Hepatic stellate cell (primary cell): ENCODE measurements around the gene AFAP1L1.

Experiments used
- DNase-seq: peaks from one replicate; pipeline ENCODE4 v3.0.0; 2011; ENCODE audit warnings: low spot score

The AFAP1L1 gene

DNA sequence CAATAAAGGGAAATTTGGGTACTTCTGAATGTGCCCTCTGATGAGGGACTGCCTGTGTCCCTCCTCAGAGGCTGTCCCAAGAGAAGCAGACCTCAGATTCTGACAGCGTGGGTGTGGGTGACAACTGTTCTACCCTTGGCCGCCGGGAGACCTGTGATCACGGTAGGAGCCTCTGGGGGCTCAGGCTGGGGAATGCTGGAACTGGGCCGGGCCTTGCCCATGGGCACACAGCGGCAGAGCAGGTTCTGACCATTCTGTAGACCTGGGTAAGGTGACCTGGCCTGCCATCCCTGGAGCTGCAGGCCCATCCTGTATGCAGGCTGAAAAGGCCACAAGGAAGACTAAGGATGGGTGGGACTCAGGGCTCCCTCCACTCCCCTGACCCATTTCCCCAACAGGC is 44.1 kb downstream of the AFAP1L1 start:
- no peak for DNase-seq

DNA sequence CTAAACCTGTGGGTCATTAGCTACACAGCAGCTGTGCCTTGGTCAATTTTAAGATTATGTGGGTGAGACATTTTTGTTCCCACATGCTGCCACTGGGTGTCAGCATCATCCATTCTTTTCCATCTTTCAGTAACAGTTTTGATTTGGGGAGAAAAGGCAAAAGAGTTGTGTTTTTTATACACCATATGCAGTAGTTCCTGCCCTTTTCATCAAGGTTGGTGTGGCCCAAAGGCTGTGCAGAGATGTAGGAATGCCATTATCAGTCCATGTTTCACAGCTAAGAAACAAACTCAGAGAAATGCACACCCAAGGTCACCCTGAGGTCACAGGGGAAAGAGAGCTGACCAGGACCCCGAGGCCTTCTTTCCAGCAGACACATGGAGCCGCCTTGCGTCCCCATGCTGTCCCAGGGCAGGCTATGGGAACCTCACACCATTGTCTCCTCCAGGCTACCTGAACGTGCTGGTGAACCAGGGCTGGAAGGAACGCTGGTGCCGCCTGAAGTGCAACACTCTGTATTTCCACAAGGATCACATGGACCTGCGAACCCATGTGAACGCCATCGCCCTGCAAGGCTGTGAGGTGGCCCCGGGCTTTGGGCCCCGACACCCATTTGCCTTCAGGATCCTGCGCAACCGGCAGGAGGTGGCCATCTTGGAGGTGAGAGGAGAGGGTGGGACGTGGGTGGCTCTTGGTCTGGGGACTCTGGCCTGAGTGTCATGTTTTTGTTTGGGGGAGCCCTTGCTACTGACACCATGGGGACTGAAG is 45.8 kb downstream of the AFAP1L1 start:
- peak; percentile 74 for DNase-seq

DNA sequence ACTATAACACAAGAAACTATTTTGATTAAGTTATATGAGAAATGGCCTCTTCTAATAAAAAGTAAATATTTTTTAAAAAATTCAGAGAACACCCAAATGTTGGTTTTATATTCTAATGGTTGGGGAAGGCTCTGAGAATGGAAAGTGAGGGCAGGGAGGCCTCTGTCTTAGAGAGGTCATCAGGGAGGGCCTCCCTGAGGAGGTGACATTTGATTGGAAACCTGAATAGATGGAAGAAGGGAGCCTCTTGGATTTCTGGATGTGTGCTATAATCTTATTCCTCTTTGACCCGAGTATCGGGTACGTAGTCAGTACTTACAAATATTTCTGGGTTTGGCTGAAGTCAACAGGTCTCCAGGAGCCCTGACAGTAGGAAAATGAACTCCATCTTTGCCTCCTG is 47.5 kb downstream of the AFAP1L1 start:
- no peak for DNase-seq

DNA sequence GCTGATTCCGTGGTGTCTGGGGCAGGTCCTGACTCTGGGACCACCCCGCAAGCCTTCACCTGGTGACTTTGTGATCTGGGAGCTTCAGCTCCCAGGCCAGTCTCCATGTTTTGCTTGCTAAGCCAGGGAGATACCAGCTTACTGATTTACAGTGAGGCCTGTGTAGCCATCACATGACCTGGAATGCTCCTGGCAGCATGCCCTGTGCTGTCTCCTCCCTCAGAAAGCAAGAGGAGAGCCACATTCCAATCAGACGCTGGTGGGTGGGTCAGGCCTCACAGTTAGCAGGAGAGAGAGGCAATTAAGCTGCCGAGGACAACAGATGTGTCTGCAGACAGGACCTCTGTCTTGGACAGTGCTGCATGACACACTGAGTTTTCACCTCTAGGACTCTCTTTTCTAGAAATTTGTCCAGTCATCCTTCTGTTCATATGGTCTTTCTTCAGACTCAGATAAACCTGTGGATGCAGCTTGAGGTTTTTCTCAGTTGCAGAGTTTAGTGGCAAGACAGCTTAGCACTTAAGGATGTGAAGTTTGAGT is 49.2 kb downstream of the AFAP1L1 start:
- DNase-seq = peak; percentile 88

DNA sequence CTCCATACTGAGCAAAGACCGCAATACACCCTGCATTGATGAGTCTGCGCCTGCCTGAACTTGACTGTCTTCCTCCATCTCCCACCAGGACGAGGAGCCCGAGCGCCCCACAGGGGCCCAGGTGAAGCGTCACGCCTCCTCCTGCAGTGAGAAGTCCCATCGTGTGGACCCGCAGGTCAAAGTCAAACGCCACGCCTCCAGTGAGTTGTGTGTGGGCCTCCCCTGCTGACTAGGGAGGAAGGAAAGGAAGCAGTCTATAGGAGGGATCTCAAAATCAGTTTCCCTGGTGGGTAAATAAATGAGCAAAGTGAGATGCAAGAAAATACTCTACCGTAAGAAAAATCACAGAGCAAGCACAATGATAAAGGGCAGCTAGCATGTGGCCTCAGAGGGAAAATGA is 50.9 kb downstream of the AFAP1L1 start:
- DNase-seq = no peak

DNA sequence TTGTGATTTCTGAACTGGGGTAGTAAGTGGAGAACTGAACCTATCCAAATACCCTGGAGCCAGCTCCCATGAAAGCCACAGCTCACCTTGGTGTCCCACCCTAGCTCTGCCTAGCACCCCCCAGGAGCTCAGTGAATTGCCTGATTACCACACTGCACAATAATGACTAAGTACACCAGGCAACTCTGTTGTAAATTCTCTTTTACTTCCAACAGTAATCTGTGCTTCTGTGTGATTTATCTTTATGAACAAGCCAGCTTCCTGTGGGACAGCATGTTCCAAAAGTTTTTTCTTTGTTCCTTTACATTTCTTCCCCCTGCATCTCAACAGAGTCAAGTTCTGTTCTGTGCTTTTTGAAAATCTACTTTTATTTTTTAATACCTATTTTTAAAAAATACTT is 51.6 kb downstream of the AFAP1L1 start:
- no peak for DNase-seq

DNA sequence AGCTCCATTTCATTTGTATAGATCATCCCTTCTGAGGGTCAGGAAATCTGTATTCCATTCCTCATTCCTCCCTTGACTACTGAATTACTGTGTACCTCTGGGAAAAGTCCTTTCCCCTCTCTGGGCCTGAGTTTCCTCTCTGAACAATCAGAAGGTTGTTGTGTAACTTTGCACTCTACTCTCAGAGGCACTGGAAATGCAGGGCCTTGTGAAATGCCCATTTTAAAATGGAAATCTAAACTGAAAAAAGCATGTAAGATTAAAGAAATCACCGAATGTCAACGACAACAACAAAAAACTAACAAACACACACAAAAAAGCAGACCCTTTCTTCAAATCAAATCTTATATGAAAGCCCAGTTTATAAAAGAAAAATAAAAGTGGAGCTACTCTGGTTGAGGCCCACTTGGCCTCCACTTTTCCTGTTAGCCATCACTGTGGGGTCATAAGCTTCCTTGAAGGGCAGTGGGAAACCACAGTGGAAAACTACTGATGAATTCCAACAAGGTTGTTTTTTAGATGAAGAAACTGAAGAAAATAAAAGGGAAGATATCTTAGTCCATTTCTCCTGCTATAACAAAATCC is 52.1 kb downstream of the AFAP1L1 start:
- DNase-seq = no peak

DNA sequence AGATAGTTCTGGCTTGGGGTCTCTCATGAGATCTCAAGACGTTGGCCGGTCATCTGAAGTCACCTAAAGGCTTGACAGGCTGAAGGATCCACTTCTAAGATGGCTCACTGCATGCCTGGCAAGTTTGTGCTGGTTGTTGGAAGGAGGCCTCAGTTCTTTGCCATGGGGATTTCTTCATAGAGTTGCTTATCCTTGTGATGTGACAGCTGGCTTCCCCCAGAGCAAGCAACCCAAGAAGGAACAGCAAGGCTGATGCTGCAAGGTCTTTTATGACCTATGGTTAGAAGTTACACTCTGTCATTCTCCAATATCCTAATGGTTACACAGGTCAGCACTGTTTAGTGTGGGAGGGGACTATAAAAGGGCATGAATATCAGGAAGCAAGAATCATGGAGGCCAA is 53.0 kb downstream of the AFAP1L1 start:
- no peak for DNase-seq

DNA sequence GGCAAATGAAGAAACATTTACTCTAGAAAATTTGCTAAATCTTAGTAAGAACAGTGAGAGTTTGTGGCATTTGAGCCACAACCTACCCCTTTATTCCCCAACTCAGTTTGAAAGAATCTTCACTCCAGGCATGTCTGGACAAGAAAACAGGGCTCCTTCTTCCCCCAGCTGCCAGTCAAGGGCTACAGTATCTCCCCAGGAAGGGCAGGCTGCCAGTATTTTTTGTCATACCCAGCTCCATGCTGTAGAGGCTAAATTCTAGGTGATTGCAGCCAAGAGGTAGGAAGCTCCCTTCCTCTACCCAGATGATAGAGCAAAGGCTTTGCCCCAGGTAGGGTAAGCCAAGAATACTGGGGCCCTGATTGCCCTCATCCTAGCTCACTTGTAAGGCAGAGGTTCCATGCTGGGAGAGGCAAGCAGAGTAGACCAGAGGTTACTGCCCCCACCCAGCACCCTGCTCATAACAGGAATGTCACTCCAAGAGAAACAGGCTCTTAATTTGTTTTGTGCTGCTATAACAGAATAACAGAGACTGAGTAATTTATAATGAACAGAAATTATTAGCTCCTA is 53.6 kb downstream of the AFAP1L1 start:
- no peak for DNase-seq

DNA sequence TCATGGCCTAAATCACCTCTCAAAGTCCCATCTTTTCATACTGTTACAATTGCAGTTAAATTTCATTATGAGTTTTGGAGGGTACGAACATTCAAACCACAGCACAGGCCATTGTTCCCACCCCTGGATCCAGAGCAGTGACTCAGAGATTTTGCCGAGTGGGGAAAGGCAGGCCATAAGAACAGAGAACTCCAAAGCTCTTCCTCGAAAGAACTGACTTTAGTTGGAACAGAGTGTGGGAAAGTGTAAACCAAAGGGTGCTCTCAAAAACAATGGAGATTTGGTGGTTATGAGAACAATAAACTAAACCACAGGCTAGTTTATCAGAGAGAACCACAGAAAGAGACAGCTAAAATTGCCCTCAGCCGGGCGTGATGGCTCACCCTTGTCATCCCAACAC is 54.2 kb downstream of the AFAP1L1 start:
- DNase-seq = no peak

DNA sequence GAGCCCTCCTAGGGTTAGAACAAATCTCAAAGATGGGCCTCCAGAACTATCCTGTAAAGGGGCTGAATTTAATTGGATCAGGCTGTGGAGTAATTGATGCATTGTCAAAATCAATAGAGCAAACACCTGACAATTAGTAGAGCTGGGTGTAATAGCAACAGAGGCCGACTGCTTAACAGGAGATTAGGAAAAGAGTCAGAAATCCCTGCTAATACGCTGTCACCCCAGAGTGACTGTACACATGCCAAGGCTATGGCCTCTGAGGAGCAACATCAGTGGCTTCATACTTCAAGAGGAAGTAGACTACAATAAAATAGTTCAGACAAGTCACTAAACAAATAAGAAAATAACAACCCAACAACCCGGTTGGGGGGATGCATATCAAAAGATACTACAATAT is 55.0 kb downstream of the AFAP1L1 start:
- DNase-seq = no peak

DNA sequence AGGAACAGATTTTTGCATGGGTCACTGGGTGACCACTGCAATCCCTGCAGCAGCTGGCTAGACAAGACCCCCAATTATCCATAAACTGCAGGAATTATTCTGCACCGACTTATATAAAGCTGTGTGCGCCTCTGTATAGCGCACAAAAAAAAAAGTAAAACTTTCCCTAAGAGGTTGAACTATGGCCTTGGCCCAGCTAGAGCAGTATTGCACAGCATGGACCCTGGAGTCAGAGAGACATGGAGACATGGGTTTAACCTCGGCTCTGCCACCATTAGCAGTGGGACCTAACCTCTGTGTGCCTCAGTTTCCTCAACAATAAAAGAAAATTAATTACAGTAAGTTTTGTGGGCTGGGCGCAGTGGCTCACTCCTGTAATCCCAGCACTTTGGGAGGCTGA is 56.5 kb downstream of the AFAP1L1 start:
- no peak for DNase-seq

DNA sequence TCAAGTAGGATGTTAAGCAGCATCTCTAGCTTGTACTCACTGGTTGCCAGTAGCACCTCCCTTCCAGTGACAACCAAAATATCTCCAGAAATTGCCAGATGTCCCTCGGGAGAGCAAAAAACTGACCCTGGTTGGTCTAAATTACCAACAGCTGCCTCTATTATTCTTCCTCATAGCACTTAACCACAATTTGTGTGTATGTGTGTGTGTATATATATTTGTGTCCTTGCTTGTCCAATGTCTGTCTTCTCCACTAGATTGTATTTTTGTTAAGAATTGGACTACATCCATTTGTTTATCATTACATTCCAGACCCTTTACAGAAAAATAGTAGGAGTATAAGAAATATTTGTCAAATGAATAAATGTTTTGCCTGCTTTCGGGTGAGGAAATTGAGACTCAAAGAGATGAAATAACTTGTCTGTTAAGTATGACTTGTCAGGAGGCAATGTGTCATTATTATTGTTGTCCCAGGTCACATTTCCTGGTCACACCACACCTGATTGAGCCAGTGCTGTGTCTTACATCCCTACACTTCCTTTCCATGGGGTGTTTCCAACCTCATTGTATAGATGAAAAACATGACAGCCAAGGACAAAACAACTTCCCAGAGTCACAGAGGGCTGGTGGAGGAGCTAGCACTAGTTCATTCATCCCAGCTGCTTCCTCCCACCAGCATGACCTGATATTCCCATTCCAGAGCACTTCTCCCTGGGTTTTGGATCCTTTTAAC is 62.2 kb downstream of the AFAP1L1 start:
- DNase-seq = peak; percentile 59

DNA sequence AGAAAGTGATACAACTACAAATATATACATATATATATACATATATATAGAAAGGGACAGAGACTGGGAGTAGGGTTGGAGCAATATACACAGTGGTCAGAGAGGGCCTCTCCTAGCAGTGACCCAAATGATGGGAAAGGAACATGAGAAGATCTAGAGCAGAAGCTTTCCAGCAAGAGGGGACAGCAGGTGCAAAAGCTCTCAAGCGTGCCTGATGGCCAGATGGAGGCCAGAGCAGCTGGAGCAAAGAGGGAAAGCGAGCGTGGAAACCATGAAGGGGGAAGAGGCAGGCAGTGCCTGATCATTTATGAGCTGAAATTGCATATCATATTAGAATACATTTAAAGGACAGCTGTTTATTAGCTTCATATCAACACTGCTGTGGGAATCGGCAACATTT is 66.1 kb downstream of the AFAP1L1 start:
- DNase-seq = no peak

DNA sequence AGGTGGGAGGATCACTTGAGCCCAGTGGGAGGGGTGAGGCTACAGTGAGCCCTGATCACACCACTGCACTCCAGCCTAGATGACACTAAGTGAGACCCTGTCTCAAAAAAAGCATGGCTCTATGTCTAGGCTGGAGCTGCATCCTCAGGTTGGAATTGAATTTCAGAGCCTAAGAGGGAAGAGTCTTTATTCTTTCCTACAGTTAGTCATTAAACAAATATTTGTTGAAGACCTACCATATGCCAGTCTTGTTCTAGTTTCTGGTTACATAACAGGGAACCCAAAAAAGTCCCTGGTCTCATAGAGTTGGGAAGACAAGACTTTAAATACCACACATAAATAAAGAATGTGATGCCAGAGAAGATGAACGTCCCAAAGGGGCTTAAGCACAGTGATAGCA is 66.7 kb downstream of the AFAP1L1 start:
- no peak for DNase-seq

DNA sequence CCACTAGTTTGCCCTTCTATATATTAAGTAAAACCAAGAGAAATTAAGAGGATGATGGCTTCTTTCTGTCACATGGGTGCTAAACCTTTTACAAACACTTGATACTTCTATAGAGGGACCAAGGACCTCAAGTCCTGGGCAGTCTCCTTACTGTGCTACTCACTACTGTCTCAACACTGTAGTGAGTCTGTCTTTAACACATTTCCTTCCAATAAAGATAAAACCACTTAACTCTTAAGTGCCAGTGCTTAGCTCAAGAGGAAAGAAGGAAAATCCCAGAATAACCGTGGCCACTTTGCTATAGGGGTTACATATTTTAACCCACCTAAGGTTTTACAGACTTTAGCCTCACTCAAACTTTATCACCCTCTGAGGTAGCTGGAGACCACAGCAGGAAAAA is 69.3 kb downstream of the AFAP1L1 start:
- no peak for DNase-seq

DNA sequence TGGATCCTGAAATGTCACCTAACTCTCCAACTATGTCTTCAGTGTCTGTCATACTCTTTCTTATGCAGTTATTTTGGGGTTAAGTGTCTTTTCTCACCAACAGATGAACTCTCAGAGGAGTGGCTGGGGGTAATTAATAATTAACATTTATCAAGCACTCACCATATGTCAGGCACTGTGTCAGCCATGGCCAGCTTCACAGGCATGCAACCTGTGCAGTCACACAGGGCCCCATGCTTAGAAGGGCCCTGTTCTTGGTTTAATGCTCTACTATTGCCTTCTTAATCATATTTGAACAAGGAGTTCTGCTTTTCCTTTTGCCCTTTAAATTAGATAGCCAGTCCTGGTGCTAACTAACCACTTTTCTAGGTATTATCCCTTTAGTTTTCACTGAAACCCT is 70.2 kb downstream of the AFAP1L1 start:
- no peak for DNase-seq

DNA sequence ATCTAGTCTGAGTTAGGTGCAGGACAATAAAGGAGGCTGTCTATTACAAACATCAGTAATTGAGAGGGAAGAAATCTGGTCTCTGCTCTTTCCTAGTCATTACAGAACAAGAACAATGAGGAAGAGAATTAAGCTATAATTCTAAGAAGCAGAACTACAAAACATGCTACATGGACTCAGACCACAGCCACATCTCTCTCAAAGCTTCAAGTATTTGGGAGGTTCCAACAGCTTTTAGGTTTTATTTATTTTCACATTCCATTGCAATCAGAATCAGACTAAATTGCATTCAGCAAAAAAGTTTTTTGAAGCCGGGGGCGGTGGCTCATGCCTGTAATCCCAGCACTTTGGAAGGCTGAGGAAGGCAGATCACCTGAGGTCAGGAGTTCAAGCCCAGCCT is 72.5 kb downstream of the AFAP1L1 start:
- DNase-seq = no peak

DNA sequence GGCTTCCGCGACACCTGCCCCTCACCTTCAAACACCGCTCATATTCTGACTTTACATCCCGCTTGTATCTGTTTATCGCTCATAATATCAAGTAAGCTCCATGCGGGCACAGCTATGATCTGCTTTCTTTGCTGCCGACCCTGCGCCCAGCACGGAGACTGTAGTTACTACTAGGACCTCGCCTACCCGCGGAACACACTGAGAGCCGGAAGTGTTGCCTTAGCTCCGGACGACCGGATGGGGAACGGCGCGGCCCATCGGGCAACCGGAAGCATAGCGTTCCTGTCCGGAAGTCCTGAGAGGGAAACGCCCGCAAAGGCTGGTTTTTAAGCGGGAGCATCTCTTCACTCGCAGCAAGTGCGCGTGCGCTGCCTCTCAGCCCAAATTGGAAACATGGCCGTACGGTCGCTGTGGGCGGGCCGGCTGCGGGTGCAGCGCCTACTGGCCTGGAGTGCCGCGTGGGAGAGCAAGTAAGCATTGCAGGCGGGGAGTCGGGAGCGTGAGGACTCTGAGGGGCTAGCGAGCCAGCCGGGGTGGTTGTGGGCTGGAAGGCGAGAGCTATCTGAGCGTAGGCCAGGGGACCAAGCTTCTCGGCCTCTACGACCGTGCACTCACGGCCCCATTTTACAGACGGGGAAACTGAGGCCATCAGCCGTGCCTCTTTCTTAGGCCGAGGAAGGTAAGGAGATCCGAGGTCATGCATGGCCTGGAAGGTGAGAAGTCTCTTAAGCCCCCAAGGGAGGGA is 73.7 kb downstream of the AFAP1L1 start, which contains the start of gene GRPEL2:
Gene GRPEL2, plus strand, starts transcription at position 353 of the 745 bp plus-strand sequence. Its CDS starts 41 bp downstream, at position 394.
- peak; percentile 94 for DNase-seq

DNA sequence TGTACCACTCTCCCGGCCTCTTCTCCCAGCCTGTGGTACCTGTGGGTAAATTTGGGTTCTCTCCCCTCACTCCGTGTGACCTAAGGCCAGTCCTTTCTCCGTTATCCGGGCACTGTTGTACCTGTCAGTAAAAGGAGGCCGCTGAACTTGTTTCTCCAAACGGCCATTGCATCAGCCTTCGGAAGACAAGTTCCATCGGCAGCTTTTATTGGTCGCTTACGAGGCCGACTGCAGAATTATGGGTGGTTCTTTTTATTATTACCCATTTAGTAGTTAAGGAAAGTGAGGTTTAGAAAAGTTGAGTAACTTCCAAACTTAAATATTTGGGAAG is 74.2 kb downstream of the AFAP1L1 start:
- peak; percentile 40 for DNase-seq

DNA sequence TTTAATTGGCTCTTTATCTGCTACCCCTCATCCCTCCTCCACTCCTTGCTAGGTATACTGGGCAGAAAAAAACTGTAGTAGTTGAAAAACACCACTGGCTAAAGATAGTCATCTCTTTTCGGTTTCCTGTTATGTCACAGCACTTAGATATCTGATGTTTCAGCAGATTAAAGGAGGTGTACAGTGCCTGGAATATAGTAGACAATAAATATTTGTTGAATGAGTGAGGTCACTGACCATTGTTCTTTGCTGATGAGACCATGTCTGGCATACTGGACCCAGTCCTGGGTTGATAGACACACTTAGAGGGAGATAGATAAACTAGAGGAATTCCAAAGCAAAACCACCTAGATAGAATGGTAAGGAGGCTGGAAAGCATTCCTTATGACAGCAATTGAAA is 76.9 kb downstream of the AFAP1L1 start:
- no peak for DNase-seq

DNA sequence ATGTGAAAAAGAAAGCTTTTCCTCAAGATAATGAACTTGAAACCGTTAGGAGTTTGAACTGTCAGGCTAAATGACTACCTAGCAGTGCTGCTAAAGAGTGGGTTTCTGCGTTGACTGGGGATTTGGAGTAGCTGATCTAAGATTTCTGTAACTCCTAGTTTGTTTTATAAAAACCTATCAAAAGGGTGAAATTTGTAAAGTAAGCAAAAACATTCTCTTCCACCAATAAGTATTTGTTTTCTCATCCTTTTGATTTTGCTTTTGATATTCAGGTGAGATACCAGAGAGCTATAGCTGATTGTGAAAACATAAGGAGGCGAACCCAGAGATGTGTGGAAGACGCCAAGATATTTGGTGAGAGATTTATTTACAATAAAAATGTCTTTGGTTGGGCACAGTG is 77.7 kb downstream of the AFAP1L1 start:
- no peak for DNase-seq
